ENCODE data around the gene CAMTA1.
"Not testable (repeated sequence)": the region's sequence is repeated elsewhere in the genome, so short reads cannot be mapped to it uniquely, and the experiment has no call there.

The CAMTA1 gene

DNA sequence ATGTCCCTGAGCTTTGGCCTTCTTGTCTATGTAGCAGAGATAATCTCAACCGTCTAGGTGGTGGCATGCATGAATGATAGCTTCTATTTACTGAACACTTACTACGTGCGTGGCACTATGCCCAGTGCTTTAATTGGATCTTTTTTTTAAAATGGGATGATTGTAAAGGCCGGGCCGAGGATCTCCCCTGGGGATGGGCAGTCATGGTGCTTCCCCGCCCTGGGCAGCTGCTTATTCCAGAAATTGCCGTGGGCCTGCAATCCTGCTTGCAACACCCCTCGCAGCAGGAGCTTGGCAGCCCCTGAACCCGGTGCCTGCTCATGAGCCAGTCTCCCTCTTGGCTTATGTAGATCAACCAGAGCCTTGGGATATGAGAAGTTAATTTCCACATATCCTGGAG lies 360.7 kb downstream of the CAMTA1 start:
- no peak for DNase-seq (ENCODE audit: low read depth)
- no peak overlapping the region for H3K4me3 ChIP-seq (ENCODE audit: control insufficient read depth, low read depth, low read length)
- TF ChIP-seq CTCF (conservative IDR thresholded peaks at IDR 0.05; ENCODE audit: control insufficient read depth, insufficient read depth, low read depth, low read length): no peak

DNA sequence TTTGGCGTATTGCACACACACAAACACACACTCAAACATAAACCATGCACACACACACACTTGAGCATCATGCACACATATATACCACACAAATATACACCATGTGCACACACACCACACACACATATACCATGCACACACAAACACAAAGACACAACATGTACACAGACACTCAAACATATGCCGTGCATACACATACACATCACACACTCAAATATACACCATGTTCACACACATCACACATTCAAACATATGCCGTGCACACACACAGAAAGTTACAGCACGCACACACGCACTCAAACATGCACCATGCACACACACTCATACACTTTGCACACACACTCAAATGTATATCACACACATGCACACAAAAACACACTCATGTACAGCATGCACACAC lies 361.5 kb downstream of the CAMTA1 start:
- no peak for DNase-seq (ENCODE audit: low read depth)
- TF ChIP-seq CTCF (conservative IDR thresholded peaks at IDR 0.05; ENCODE audit: control insufficient read depth, insufficient read depth, low read depth, low read length): no peak
- no peak overlapping the region for H3K4me3 ChIP-seq (ENCODE audit: control insufficient read depth, low read depth, low read length)

DNA sequence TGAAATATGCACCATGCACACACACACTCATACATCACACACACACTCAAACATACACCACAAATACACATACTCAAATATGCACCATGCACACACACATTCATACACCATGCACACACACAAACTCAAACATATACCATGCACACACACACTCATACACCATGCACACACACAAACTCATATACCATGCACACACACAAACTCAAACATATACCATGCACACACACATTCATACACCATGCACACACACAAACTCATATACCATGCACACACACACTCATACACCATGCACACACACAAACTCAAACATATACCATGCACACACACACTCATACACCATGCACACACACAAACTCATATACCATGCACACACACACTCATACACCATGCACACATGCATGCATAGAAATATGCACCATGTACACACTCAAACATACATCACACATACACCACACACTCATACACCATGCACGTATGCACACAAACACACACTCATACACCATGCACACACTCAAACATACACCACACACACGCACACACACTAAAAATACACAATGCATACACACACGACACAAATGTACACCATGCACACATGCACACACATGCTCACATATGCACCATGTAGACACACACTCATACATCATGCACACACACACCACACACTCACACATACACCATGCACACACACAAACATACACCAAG lies 362.5 kb downstream of the CAMTA1 start:
- DNase-seq (ENCODE audit: low read depth); H3K4me3 ChIP-seq (ENCODE audit: control insufficient read depth, low read depth, low read length): not testable (repeated sequence)

DNA sequence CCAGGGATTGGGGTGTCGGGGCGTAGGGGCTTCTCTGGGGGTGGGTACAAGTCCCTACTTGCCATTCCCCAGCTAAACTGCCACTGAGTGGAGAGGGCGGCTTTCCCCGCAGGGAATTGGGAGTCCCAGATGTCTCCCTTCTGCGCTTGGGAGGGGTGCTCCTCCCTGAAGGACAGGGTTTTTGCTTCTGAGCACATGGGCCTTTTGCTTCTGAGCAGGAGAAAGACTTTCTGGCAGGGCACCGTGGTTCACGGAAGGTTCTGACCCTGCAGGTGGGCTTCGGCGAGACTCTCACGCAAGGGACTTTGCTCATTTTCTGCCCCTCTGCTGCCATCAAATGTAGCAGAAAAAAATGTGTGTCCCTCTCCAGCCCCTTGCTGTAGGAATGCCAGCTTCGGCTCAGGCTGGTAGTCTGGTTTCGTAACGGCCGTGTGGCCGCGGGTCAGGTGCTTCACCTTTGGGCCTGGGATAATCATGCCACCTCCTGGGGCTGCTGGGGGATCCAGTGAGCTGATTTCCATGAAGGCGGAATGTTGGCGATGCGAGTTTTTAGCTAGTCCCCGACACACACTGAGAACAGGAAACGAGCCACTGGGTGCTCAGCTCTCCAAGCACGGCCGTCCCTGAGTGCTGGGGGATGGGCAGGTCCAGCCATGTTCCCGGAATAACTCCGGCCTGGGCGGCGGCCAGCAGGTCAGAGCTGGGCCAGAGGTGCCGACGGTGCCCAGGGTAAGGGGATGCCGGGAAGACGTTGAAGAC lies 364.0 kb downstream of the CAMTA1 start:
- DNase-seq (ENCODE audit: low read depth): no peak
- no peak overlapping the region for H3K4me3 ChIP-seq (ENCODE audit: control insufficient read depth, low read depth, low read length)
- TF ChIP-seq CTCF (conservative IDR thresholded peaks at IDR 0.05; ENCODE audit: control insufficient read depth, insufficient read depth, low read depth, low read length): no peak

DNA sequence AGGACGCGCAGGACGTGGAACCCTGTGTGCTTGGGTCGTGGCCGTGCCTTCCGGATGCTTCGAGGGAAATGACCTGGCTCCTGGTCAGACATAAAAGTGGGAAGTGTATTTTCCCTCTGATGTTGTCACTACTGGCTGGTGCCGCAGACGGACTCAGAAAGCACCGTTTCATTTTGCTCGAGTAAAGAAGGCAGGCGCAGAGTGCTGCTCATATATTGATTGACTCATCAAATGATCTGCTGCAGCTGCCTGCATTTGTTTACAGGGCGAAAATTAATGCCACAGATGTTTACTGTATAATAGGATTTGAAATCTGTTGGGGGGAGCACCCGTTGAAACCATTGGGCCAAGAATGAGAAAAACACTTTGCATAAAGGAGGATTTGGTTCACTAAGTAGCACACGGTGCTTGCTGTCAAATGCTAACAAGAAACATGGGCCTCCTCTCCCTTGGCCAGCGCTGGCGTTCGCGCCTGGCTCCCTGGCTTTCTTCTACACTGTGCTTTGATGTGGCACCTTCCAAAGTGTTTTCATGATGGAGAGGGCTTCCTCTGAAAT lies 365.5 kb downstream of the CAMTA1 start:
- no peak overlapping the region for H3K4me3 ChIP-seq (ENCODE audit: control insufficient read depth, low read depth, low read length)
- DNase-seq (ENCODE audit: low read depth): no peak
- TF ChIP-seq CTCF (conservative IDR thresholded peaks at IDR 0.05; ENCODE audit: control insufficient read depth, insufficient read depth, low read depth, low read length): no peak

DNA sequence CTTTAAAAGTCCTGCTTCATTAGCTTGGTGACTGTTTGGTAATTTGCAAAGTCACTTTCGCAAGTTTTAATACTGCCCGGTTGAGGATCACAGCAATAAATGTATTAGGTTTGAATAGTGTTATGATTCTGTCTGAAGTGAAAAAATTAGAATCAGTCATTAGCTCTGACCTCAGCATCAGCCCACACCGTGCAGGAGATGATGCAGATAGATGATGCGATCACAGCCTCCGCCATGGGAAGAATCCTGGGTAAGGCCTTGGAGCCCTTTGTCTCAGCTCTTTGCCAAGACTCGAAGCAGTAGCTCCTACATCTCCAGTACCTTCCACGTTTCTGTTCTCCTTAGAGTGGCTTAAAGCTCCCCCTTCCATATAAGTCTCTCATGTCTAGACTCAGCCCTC lies 366.7 kb downstream of the CAMTA1 start:
- DNase-seq (ENCODE audit: low read depth): peak; percentile 2
- TF ChIP-seq CTCF (conservative IDR thresholded peaks at IDR 0.05; ENCODE audit: control insufficient read depth, insufficient read depth, low read depth, low read length): no peak
- H3K4me3 ChIP-seq (ENCODE audit: control insufficient read depth, low read depth, low read length): no peak overlapping the region

DNA sequence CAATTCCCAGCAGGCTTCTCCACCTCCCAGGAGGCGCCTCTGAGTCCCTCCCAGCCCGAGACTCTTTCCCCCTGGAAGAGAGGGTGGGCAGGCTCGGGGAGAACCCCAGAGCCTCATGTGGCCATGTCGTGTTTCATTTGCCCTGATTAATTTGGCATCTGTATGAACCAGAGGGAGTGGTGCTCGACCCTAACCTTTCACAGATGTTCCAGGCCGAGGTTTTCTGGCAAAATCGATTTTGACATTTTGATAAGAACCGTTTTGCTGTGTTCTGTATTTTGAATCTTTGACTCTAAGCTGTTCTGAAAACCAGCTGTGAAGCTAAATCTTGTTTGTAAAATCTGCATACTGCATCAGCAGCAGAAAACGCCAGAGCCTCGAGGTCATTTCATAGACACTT lies 367.4 kb downstream of the CAMTA1 start:
- no peak for DNase-seq (ENCODE audit: low read depth)
- no peak overlapping the region for H3K4me3 ChIP-seq (ENCODE audit: control insufficient read depth, low read depth, low read length)
- no peak for TF ChIP-seq CTCF (conservative IDR thresholded peaks at IDR 0.05; ENCODE audit: control insufficient read depth, insufficient read depth, low read depth, low read length)

Data from fibroblast of mammary gland (primary cell).